ENCODE measurements around the gene SMIM29.

The SMIM29 gene

DNA sequence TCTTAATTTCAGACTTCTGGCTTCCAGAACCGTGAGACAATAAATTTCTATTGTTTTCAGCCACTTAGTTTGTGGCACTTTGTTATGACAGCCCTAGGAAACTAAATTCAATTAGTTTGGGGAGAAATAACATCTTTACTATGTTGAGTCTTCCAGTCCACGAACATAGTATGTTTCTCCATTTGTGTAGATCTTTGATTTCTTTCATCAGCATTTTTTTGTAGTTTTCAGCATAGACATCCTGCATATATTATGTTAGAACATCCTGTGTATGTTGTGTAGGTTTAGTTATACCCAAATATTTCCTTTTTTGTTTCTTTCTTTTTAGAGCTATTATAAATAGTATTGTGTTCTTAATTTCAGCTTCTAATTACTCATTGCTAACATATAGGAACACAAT is 30.1 kb downstream of the SMIM29 start:
- no peak overlapping the region for H3K4me3 ChIP-seq (ENCODE audit: low read length in 2 of 2)
- H3K36me3 ChIP-seq (ENCODE audit: control insufficient read depth in 2 of 2, insufficient read depth in 2 of 2, low read length in 2 of 2): no peaks in the 10 kb centered on the region
- no peaks in the 10 kb centered on the region for H3K27me3 ChIP-seq (ENCODE audit: control insufficient read depth in 1 of 2, insufficient read depth in 2 of 2, low read length in 2 of 2)
- H3K4me1 ChIP-seq (ENCODE audit: control insufficient read depth, insufficient read depth, low read length): peaks cover 7% of the 10 kb centered on the region
- H3K9me3 ChIP-seq (ENCODE audit: control insufficient read depth in 2 of 2, low read length in 2 of 2): no peaks in the 10 kb centered on the region
- no peak overlapping the region for H3K9ac ChIP-seq (ENCODE audit: low read length in 2 of 2)
- no peak overlapping the region for H3K27ac ChIP-seq (ENCODE audit: low read length)

DNA sequence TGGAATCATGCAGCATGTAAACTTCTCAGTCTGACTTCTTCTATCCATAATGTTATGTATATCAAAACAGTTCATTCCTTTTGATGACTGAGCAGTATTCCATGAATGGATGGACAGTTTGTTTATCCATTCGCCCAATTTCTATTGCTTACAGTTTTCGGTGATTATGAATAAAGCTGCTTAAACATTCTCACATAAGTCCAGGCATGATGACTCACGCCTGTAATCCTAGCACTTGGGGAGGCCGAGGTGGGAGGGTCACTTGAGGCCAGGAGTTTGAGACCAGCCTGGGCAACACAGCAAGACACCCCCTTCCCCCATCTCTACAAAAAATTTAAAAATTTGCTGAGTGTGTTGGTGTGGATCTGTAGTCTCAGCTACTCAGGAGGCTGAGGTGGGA is 35.0 kb downstream of the SMIM29 start:
- no peak overlapping the region for H3K9ac ChIP-seq (ENCODE audit: low read length in 2 of 2)
- H3K9me3 ChIP-seq (ENCODE audit: control insufficient read depth in 2 of 2, low read length in 2 of 2): no peaks in the 10 kb centered on the region
- no peaks in the 10 kb centered on the region for H3K36me3 ChIP-seq (ENCODE audit: control insufficient read depth in 2 of 2, insufficient read depth in 2 of 2, low read length in 2 of 2)
- H3K27me3 ChIP-seq (ENCODE audit: control insufficient read depth in 1 of 2, insufficient read depth in 2 of 2, low read length in 2 of 2): no peaks in the 10 kb centered on the region
- H3K4me3 ChIP-seq (ENCODE audit: low read length in 2 of 2): no peak overlapping the region
- no peak overlapping the region for H3K27ac ChIP-seq (ENCODE audit: low read length)
- H3K4me1 ChIP-seq (ENCODE audit: control insufficient read depth, insufficient read depth, low read length): no peaks in the 10 kb centered on the region

DNA sequence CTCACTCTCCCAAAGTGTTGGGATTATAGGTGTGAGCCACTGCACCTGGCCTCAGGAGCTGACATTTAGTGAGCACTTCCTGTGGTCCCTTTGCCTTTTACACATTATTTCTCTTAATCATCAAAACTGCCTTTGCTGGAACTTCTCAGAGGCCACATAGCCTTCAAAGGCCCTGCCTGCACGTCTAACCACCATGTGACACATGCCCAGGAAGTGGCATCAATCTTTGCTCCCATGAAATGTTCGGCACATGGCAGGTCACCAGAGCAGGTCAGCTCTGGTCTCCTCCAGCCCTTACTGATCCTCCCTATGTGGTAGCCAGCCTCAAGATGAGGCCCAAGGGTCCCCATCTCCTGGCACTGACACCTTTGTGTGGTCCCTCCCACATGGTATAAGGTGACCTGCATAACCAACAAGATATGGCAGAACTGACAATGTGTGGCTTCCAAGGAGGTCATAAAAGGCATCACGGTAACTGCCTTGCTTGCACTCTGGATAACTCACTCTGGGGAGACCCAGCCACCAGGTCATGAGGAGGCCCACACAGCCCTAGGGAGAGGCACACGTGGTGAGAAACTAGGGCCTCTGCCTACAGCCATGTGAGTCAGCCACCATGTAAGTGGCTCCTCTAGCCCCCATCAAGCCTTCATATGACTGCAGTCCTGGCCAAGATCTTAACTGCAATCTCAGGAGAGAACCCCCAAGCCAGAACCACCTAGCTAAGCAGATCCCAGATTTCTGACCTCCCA is 40.9 kb downstream of the SMIM29 start:
- no peak overlapping the region for H3K9ac ChIP-seq (ENCODE audit: low read length in 2 of 2)
- no peaks in the 10 kb centered on the region for H3K9me3 ChIP-seq (ENCODE audit: control insufficient read depth in 2 of 2, low read length in 2 of 2)
- no peaks in the 10 kb centered on the region for H3K4me1 ChIP-seq (ENCODE audit: control insufficient read depth, insufficient read depth, low read length)
- H3K27me3 ChIP-seq (ENCODE audit: control insufficient read depth in 1 of 2, insufficient read depth in 2 of 2, low read length in 2 of 2): no peaks in the 10 kb centered on the region
- H3K4me3 ChIP-seq (ENCODE audit: low read length in 2 of 2): no peak overlapping the region
- H3K27ac ChIP-seq (ENCODE audit: low read length): no peak overlapping the region
- H3K36me3 ChIP-seq (ENCODE audit: control insufficient read depth in 2 of 2, insufficient read depth in 2 of 2, low read length in 2 of 2): no peaks in the 10 kb centered on the region

DNA sequence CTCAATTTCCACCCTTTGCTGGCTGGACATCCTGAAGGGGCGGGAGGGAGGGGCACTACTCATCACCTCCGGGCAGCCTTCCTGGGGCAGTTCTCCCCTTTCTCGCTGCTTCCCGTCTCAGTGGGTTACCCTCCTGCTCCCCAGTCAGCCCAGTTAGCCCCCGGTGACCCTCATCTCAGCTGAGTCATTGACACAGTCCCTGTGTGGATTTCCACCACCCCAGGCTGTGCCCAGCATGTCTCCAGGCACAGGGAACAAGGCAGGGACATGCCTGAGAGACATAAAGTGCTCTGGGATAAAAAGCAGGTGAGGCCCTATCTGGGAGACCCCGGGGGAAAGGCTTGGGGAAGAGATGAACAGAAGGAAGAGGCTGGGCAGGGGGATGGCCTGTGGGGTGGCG is 42.1 kb downstream of the SMIM29 start:
- H3K36me3 ChIP-seq (ENCODE audit: control insufficient read depth in 2 of 2, insufficient read depth in 2 of 2, low read length in 2 of 2): no peaks in the 10 kb centered on the region
- no peak overlapping the region for H3K4me3 ChIP-seq (ENCODE audit: low read length in 2 of 2)
- H3K4me1 ChIP-seq (ENCODE audit: control insufficient read depth, insufficient read depth, low read length): no peaks in the 10 kb centered on the region
- H3K27ac ChIP-seq (ENCODE audit: low read length): no peak overlapping the region
- H3K9ac ChIP-seq (ENCODE audit: low read length in 2 of 2): no peak overlapping the region
- H3K9me3 ChIP-seq (ENCODE audit: control insufficient read depth in 2 of 2, low read length in 2 of 2): no peaks in the 10 kb centered on the region
- no peaks in the 10 kb centered on the region for H3K27me3 ChIP-seq (ENCODE audit: control insufficient read depth in 1 of 2, insufficient read depth in 2 of 2, low read length in 2 of 2)

DNA sequence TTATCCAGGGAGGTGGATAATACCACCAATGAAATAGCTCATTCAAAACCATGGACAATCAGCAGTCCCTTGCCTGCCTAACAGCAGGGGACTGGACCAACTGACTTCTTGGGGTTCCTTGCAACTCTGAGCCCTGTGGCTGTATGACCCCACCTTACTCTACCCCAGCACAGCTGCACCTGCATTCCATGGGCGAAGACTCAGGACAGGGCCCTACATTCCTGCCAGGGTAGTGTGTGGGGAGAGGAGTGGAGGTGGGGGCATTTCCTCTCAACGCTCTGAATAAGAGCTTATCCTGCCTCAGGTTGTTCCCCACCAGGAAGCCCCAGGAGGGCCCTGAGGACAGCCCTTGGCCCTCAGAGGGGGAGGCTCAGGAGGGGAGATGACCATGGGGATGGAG is 42.9 kb downstream of the SMIM29 start:
- no peaks in the 10 kb centered on the region for H3K27me3 ChIP-seq (ENCODE audit: control insufficient read depth in 1 of 2, insufficient read depth in 2 of 2, low read length in 2 of 2)
- no peak overlapping the region for H3K27ac ChIP-seq (ENCODE audit: low read length)
- no peak overlapping the region for H3K4me3 ChIP-seq (ENCODE audit: low read length in 2 of 2)
- H3K36me3 ChIP-seq (ENCODE audit: control insufficient read depth in 2 of 2, insufficient read depth in 2 of 2, low read length in 2 of 2): no peaks in the 10 kb centered on the region
- H3K9me3 ChIP-seq (ENCODE audit: control insufficient read depth in 2 of 2, low read length in 2 of 2): no peaks in the 10 kb centered on the region
- no peaks in the 10 kb centered on the region for H3K4me1 ChIP-seq (ENCODE audit: control insufficient read depth, insufficient read depth, low read length)
- no peak overlapping the region for H3K9ac ChIP-seq (ENCODE audit: low read length in 2 of 2)

DNA sequence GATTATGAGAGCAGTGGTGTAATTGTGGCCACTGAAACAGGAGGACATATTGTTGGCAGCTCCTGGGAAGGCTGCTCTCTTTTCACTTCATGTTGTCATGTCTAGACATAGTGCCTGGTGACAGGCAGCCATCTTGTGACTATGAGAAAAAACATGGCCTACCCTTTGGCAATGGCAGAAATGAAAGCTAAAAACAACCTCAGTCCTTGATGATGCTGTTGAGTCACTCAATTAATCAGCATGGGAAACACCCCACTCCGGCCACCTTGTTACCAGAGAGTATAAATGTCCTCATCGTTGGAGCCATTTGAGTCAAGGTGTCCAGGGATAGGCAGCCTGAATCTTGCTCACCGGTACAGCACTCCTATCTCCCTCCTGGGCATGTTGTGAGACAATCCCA is 43.3 kb downstream of the SMIM29 start:
- Histone ChIP-seq H3K4me1 (ENCODE audit: control insufficient read depth, insufficient read depth, low read length) (no peaks in the 10 kb centered on the region), H3K9ac (ENCODE audit: low read length in 2 of 2) (no peak overlapping the region), H3K27ac (ENCODE audit: low read length) (no peak overlapping the region), H3K4me3 (ENCODE audit: low read length in 2 of 2) (no peak overlapping the region), H3K27me3 (ENCODE audit: control insufficient read depth in 1 of 2, insufficient read depth in 2 of 2, low read length in 2 of 2) (peaks cover 0 to 1% of the 10 kb centered on the region in 2 donors), H3K9me3 (ENCODE audit: control insufficient read depth in 2 of 2, low read length in 2 of 2) (no peaks in the 10 kb centered on the region), H3K36me3 (ENCODE audit: control insufficient read depth in 2 of 2, insufficient read depth in 2 of 2, low read length in 2 of 2) (no peaks in the 10 kb centered on the region)

DNA sequence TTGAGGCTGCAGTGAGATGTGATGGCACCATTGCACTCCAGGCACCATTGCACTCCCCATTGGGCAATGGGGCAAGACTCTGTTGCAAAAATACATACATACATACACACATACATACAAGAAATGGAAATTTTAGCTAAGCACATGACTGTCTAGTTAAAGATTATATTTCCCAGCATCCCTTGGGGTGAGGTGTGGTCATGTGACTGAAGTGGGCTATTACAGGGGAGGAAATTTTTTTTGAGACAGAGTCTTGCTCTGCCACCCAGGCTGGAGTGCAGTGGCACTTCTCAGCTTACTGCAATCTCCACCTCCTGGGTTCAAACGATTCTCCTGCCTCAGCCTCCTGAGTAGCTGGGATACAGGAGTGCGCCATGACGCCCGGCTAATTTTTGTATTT is 44.1 kb downstream of the SMIM29 start:
- Histone ChIP-seq H3K4me1 (ENCODE audit: control insufficient read depth, insufficient read depth, low read length) (no peaks in the 10 kb centered on the region), H3K36me3 (ENCODE audit: control insufficient read depth in 2 of 2, insufficient read depth in 2 of 2, low read length in 2 of 2) (no peaks in the 10 kb centered on the region), H3K27me3 (ENCODE audit: control insufficient read depth in 1 of 2, insufficient read depth in 2 of 2, low read length in 2 of 2) (peaks cover 0 to 3% of the 10 kb centered on the region in 2 donors), H3K9me3 (ENCODE audit: control insufficient read depth in 2 of 2, low read length in 2 of 2) (no peaks in the 10 kb centered on the region), H3K9ac (ENCODE audit: low read length in 2 of 2) (no peak overlapping the region), H3K27ac (ENCODE audit: low read length) (no peak overlapping the region), H3K4me3 (ENCODE audit: low read length in 2 of 2) (no peak overlapping the region)

DNA sequence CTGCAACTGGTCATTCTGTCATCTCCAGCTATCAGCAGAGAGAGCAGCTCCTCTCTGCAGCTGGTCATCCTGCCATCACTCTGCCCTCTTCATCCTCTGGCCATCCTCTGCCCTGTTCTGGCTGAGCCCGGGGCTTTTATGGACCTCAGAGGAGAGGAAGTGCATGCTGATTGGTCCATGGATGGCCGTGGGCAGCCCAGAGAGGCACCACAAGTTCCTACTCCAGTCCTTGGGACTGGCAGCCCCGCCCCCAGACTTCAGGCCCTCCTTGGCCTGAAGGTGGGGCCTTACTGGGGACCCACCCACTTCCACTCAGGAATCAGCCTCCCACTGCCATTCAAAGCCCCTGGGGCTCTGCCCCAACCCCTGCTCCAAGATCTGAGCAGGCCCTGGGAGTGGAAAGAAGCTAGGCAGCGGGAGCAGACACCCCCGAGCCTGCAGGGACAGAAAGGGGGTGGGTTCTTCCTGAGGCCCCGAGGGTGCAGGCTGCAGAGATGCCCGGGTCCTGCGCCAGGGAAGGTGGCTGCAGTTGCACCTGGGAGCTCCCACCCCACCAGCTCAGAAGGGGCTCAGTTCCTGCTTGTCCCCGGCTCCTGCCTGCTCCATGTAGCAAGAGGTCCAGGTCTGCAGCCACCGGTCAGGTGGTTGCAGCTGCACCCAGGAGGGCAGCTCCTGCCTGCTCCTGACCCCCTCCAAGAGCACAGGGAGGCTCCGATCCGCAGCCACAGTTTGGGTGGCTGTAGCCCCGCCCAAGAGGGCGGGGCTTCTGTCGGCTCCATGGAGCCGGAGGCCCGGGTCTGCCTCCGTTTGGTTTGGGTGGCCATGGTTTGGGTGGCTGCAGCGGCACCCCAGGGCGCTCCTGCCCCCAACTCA is 46.2 kb downstream of the SMIM29 start:
- H3K36me3 ChIP-seq (ENCODE audit: control insufficient read depth in 2 of 2, insufficient read depth in 2 of 2, low read length in 2 of 2): no peaks in the 10 kb centered on the region
- H3K27me3 ChIP-seq (ENCODE audit: control insufficient read depth in 1 of 2, insufficient read depth in 2 of 2, low read length in 2 of 2): peaks cover 0 to 3% of the 10 kb centered on the region in 2 donors
- H3K4me1 ChIP-seq (ENCODE audit: control insufficient read depth, insufficient read depth, low read length): no peaks in the 10 kb centered on the region
- no peak overlapping the region for H3K27ac ChIP-seq (ENCODE audit: low read length)
- H3K9ac ChIP-seq (ENCODE audit: low read length in 2 of 2): no peak overlapping the region
- no peak overlapping the region for H3K4me3 ChIP-seq (ENCODE audit: low read length in 2 of 2)
- H3K9me3 ChIP-seq (ENCODE audit: control insufficient read depth in 2 of 2, low read length in 2 of 2): no peaks in the 10 kb centered on the region

DNA sequence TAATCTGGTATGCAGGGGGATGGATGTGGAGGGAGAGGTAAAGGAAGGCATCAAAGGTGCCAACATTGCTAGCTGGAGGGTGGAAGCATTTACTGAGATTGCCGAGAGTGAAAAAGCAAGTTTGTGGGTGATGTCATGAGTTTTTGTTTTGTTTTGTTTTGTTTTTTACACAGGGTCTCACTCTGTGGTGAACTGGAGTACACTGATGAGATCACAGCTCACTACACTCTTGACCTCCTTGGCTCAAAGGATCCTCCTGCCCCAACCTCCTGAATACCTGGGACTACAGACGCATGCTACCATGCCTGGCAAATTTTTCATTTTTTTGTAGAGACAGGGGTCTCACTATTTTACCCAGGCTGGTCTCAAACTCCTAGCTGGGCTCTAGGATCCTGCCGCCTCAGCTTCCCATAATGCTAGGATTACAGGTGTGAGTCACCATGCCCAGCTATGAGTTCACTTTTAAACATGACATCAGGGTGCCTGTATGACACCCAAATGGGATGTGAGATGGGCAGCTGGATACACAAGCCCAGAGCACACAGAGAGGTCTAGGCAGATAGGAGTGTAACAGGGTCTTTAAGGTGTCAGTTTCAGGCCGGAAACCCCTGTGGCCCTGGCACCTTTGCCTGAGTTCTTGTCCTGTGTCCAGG is 47.2 kb downstream of the SMIM29 start:
- Histone ChIP-seq H3K27me3 (ENCODE audit: control insufficient read depth in 1 of 2, insufficient read depth in 2 of 2, low read length in 2 of 2) (peaks cover 0 to 3% of the 10 kb centered on the region in 2 donors), H3K9me3 (ENCODE audit: control insufficient read depth in 2 of 2, low read length in 2 of 2) (no peaks in the 10 kb centered on the region), H3K4me3 (ENCODE audit: low read length in 2 of 2) (no peak overlapping the region), H3K36me3 (ENCODE audit: control insufficient read depth in 2 of 2, insufficient read depth in 2 of 2, low read length in 2 of 2) (no peaks in the 10 kb centered on the region), H3K27ac (ENCODE audit: low read length) (no peak overlapping the region), H3K9ac (ENCODE audit: low read length in 2 of 2) (no peak overlapping the region), H3K4me1 (ENCODE audit: control insufficient read depth, insufficient read depth, low read length) (peaks cover 3% of the 10 kb centered on the region)

DNA sequence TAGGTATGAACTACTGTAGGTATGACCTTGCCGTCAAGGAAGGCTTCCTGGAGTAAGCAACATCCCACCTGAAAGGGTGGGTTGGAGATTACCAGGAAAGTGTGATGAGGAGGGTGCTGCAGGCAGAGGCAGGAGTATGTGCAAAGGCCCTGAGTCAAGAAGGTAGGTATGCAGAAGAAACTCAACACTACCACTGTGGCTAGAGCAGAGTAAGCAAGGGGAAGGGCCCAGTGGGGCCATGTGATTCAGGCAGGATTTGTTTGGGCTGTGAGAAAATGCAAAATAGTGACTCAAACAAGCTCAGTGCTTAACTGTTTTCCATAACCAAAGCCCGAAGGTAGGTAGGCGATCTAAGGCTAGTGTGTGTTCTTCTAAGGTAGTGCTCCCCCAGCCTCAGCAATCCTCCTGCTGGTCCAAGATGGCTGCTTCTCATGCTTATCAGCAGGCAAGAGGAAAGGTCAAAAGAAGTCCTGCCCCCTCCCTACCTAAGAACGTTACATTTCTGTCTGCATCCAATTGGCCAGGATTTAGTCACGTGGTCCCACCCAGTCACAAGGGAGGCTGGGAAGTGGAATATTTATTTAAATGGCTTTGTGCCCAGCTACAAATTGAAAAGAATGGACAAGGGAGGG is 48.4 kb downstream of the SMIM29 start:
- Histone ChIP-seq H3K4me3 (ENCODE audit: low read length in 2 of 2) (no peak overlapping the region), H3K27ac (ENCODE audit: low read length) (no peak overlapping the region), H3K27me3 (ENCODE audit: control insufficient read depth in 1 of 2, insufficient read depth in 2 of 2, low read length in 2 of 2) (peaks cover 0 to 3% of the 10 kb centered on the region in 2 donors), H3K9ac (ENCODE audit: low read length in 2 of 2) (no peak overlapping the region), H3K36me3 (ENCODE audit: control insufficient read depth in 2 of 2, insufficient read depth in 2 of 2, low read length in 2 of 2) (no peaks in the 10 kb centered on the region), H3K4me1 (ENCODE audit: control insufficient read depth, insufficient read depth, low read length) (peaks cover 9% of the 10 kb centered on the region), H3K9me3 (ENCODE audit: control insufficient read depth in 2 of 2, low read length in 2 of 2) (no peaks in the 10 kb centered on the region)

Measured in stomach smooth muscle (tissue), 2 donors.